IgD-negative memory B cell (primary cell): Measurements from ENCODE around the gene BAG5. TPM values are rescaled to one million over a fixed set of nuclear protein-coding genes. Genes with fewer than 3 reads are reported as not detected.
A peak's percentile ranks its signal among the peaks of the same experiment; 100 is the strongest.
"Not testable (repeated sequence)": the region's sequence is repeated elsewhere in the genome, so short reads cannot be mapped to it uniquely, and the experiment has no call there.

Experiments used
- H3K27ac Mint-ChIP-seq, 3 donors: one replicate each; pipeline ENCODE4 v1.8.0; 2020 to 2022; ENCODE audit warnings: mild to moderate bottlenecking in 3 of 3, mixed read lengths in 3 of 3, moderate library complexity in 1 of 3
- H3K27me3 Mint-ChIP-seq: one replicate; pipeline ENCODE4 v1.8.0; 2021; ENCODE audit warnings: mixed read lengths
- H3K36me3 Mint-ChIP-seq: one replicate; pipeline ENCODE4 v1.8.0; 2020; ENCODE audit warnings: mild to moderate bottlenecking, mixed read lengths
- H3K4me1 Mint-ChIP-seq, 3 donors: one replicate each; pipeline ENCODE4 v1.8.0; 2020 to 2022; ENCODE audit warnings: mixed read lengths in 3 of 3, mild to moderate bottlenecking in 1 of 3
- H3K4me3 Mint-ChIP-seq, 4 donors: one replicate each; pipeline ENCODE4 v1.8.0; 2020 to 2022; ENCODE audit warnings: mild to moderate bottlenecking in 4 of 4, mixed read lengths in 4 of 4, moderate library complexity in 3 of 4
- H3K9me3 Mint-ChIP-seq, 3 donors: one replicate each; pipeline ENCODE4 v1.8.0; 2020 to 2021; ENCODE audit warnings: mixed read lengths in 3 of 3, mild to moderate bottlenecking in 1 of 3
- polyA plus RNA-seq: library from polyadenylated mRNA; unstranded; fragments of 300-500 nt; fragmentation: Illumina TruSeq; gene quantifications from one replicate; pipeline ENCODE4 v1.2.3, GENCODE V29; 2021

The BAG5 gene
- polyA plus RNA-seq, 1 donor from 2014 or later: 42.1 TPM

DNA sequence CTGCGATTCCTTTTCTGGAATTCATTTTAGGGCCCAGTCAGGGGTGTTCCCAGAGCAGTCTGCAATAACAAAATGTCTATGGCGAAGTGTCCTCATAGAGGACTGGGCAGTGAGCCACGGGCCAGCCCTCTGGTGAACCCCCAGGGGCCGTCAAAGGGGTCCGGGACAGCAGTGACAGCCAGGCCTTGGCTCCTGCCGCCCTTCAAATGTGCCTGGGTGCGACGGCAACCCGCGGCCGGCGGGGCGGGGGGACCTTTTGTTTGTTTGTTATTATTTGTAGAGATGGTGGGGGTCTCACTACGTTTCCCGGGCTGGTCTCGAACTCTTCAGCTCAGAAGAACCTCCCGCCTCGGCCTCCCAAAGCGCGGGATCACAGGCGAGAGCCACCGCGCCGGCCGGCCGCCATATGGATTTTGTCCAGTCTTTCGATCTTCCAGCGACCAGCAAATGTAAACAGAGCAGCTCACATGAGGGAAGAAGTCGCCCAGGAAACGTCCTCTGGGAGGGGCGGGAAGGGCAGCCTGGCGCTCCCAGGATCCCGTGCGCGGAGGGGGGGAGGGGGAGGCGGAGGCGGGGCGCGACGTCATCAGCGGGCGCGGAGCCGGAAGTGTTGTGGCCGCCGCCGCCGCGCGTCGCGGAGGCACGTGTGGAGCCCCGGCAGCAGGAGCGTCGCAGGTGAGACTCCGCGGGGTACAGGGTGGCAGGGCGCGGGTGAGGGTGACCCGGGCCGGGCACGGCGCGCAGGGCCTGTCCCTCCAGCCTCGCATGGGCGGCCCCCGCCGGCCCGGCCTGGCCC lies 33.7 kb downstream of the BAG5 start, which contains the start of gene TRMT61A:
Gene TRMT61A (plus strand): TSS at position 610 of the 796 bp plus-strand sequence. CDS start 783 bp downstream, outside the sequence.
- H3K4me1 Mint-ChIP-seq: peaks cover 20 to 26% (median 24%) of the 10 kb centered on the region in 3 donors

DNA sequence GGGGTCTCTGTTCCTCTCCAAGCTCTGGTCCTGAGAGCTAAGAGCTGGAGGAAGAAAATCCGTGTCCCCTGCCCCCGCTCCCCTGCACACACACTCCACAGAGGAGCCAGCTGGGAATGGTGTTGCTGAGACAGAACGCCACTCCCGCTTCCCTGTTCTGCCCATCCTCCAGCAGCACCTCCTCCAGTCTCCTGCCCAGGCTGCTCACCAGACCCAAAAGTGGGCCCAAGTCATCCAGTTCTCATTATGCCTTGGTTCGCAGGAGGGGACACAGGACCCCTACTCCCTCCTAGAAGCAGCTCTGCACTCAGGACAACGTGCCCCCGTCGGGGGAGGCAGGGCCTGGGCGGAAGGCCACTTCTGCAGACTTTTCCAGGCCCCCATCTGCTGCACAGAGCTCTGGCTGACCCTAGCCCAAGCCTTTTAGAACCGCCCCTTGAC lies 34.3 kb downstream of the BAG5 start:
- peaks cover 20 to 29% (median 26%) of the 10 kb centered on the region in 3 donors for H3K4me1 Mint-ChIP-seq
- H3K27ac Mint-ChIP-seq: peak overlapping the region; percentile 85 to 94 (median 94)
- H3K9me3 Mint-ChIP-seq: no peaks in the 10 kb centered on the region

More for the DNA sequence above, 33.7 kb downstream of the BAG5 start, which contains the start of gene TRMT61A:
- Mint-ChIP-seq H3K36me3 (no peaks in the 10 kb centered on the region), H3K27me3 (no peaks in the 10 kb centered on the region), H3K4me3 (peak within 1 kb of the TSS; percentile 86 to 96 (median 92)), H3K27ac (peak within 1 kb of the TSS; percentile 85 to 97 (median 94)), H3K9me3 (no peaks in the 10 kb centered on the region)

DNA sequence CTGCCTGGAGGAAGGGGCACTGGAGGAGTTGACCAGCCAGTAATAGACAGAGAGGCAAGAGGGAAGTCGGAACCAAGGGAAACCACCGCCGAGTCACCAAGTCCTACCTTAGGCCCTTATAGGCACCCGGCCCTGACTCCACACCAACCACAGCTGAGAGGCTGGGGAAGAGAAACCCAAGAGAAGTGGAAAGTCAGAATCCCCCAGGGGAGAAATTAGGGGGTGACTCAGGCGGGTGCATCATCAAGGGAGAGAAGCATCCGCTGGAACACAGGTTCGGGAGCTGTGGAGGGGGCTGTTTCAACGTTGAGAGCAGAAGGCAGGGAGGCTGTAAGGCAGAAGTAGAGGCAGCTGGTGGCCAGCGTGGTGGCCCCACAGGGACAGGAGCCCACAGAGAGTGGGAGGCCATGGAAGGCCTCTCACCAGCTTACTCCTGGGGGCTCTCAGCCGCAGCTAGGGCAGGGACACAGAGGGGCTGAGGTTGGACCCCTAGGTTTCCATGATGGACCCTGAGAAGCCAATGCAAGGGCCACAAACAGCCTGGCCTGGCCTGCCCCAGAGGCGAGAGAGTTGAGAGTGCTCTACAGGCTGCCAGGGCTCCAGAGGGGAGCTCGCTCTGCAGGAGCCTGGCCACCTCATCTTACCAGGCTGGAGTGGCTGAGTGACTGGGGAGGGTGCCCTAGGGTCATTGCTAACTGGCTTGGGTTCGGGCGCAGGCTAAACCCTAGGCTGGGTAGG lies 34.9 kb downstream of the BAG5 start:
- Mint-ChIP-seq H3K9me3 (no peaks in the 10 kb centered on the region), H3K4me1 (peaks cover 20 to 29% (median 26%) of the 10 kb centered on the region in 3 donors), H3K4me3 (peak overlapping the region; percentile 35 to 86 (median 75))

More for the DNA sequence above, 34.3 kb downstream of the BAG5 start:
- Mint-ChIP-seq H3K27me3 (peaks cover 3% of the 10 kb centered on the region), H3K36me3 (no peaks in the 10 kb centered on the region), H3K4me3 (peak overlapping the region; percentile 86 to 96 (median 92))

DNA sequence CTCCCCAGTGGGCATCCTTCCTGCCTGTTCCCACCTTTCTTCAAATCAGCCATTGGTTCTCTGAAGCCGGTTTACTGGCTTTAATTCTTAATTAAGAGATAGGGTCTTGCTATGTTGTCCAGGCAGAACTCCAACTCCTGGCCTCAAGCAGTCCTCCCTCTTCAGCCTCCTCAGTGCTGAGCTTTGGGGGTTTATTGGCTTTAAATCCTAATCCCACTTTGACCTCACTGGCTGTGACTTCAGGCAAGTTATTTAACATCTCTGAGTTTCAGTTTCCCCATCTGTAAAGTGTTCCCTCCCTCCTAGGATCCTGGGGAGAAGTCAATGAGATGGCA lies 35.6 kb downstream of the BAG5 start:
- H3K27ac Mint-ChIP-seq: peak overlapping the region in 2 of 3 donors; percentile 85 to 94
- no peaks in the 10 kb centered on the region for H3K9me3 Mint-ChIP-seq
- peaks cover 4% of the 10 kb centered on the region for H3K27me3 Mint-ChIP-seq
- no peaks in the 10 kb centered on the region for H3K36me3 Mint-ChIP-seq
- peaks cover 20 to 29% (median 26%) of the 10 kb centered on the region in 3 donors for H3K4me1 Mint-ChIP-seq
- peak overlapping the region in 2 of 4 donors; percentile 72 to 86 for H3K4me3 Mint-ChIP-seq

More for the DNA sequence above, 34.9 kb downstream of the BAG5 start:
- Mint-ChIP-seq H3K36me3 (no peaks in the 10 kb centered on the region), H3K27me3 (peaks cover 3% of the 10 kb centered on the region), H3K27ac (peak overlapping the region; percentile 85 to 96 (median 94))

DNA sequence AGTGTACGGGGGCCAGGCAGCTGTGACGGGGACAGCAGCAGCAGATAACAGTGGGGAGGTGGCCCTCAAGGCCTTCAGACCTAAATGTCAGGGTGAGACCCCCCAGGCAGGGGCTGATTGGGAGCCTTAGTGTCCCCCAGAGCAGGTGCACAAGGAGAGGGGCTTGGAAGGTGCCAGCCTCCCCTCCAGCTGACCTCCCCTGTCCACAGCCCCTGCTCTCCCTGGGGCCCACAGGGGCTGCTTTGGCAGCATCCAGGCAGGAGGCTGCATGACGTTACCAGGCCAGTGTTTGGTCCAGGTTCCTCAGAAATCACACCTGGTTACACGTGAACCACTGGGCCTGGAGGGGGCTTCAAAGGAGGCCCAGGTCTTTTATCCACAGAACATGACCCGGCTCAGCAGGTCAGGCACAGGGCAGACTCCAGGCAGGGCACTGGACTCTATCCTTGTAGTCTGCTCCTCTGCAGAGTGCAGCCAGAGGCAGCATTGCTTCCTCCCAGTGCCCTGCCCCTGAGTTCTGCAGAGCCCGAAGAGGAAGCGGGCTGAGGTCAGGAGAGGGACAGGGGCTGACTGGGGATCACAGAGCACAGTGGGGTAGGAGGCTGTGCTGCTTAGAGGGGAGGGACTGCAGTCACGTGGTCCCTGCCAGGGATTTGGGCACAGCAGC lies 36.1 kb downstream of the BAG5 start:
- Mint-ChIP-seq H3K4me1 (peaks cover 19 to 29% (median 26%) of the 10 kb centered on the region in 3 donors), H3K36me3 (no peaks in the 10 kb centered on the region), H3K4me3 (peak overlapping the region in 1 of 4 donors; percentile 13), H3K9me3 (no peaks in the 10 kb centered on the region), H3K27me3 (peaks cover 4% of the 10 kb centered on the region), H3K27ac (peak overlapping the region in 1 of 3 donors; percentile 71)

DNA sequence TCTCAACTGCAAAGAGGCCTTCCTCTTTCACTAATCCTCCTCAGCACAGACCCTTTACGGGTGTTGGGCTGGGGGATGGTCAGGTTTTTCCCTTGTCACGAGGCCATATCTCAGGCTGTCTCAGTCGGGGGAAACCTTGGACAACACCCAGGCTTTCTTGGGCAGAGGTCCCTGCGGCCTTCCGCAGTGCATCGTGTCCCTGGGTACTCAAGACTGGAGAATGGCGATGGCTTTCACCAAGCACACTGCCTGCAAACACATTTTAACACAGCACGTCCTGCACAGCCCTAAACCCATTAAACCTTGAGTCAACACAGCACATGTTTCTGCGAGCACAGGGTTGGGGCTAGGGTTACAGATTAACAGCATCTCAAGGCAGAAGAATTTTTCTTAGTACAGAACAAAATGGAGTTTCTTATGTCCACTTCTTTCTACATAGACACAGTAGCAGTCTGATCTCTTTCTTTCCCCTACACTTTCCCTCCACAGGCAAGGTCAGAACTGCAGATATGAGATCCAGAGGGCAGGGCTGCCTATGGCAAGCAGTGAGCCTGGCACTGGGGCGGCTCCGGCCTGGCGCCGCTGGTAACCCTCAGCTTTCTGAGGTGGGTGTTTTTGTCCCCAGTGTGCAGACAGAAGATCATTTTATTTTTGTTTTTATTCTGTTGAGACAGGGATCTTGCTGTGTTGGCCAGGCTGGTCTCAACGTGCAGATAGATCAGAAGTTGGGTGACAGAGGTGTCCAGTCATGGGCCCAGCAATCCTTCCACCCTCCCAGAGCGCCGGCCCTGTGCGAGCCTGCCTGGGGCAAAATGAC lies 36.8 kb downstream of the BAG5 start:
- H3K4me3 Mint-ChIP-seq: peak overlapping the region in 1 of 4 donors; percentile 13
- not testable (repeated sequence) for H3K9me3 Mint-ChIP-seq, H3K36me3 Mint-ChIP-seq, H3K27me3 Mint-ChIP-seq
- peaks cover 19 to 29% (median 25%) of the 10 kb centered on the region in 3 donors for H3K4me1 Mint-ChIP-seq
- H3K27ac Mint-ChIP-seq: peak overlapping the region in 1 of 3 donors; percentile 71

DNA sequence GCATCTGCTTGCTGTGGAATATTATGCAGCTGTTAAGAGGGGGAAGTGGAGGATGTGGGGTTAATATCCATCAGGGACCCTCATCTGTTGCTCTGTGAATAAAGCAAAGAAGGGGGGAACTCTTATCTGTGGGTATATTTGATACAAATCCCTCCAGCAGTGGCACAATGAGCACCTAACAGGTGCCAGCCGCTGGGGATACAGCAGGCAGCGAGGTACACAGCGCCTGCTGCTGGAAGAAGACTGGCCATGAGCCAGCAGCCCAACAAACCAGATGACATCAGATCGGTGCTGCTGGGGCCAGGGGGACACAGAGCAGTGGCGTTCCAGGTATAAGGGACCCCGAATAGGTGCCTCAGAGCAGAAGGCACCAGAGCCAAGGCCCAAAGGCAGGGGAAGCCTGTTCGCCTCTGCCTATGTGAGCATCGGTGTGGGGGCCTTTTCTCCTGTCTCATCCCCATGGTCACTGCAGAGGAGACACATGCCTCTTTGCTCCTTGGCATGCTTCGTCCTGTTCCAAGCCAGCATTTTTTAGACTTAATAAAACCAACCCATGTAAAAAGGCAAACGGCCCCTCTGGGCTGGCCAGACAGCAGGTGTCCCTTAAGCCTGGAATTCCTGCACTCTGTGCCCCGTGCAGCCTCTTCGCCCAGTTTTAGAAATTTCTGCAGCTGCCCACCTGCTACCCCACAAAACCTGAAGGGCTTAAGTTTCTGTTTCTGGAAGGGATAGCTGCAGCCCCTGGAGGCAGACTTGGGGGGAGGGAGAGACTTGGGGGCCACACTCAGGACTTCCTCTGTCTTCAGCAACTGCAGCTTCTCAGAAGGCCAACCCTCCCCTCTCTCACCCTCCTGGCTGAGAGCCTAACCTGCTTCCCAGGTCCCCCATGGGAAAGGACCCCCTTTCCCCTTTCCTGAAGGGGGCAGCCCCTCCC lies 38.2 kb downstream of the BAG5 start:
- Mint-ChIP-seq H3K9me3 (no peaks in the 10 kb centered on the region), H3K27ac (peak overlapping the region in 2 of 3 donors; percentile 28 to 90), H3K27me3 (peaks cover 13% of the 10 kb centered on the region), H3K4me3 (peak overlapping the region in 3 of 4 donors; percentile 16 to 64 (median 52)), H3K4me1 (peaks cover 12 to 17% (median 16%) of the 10 kb centered on the region in 3 donors), H3K36me3 (no peaks in the 10 kb centered on the region)

DNA sequence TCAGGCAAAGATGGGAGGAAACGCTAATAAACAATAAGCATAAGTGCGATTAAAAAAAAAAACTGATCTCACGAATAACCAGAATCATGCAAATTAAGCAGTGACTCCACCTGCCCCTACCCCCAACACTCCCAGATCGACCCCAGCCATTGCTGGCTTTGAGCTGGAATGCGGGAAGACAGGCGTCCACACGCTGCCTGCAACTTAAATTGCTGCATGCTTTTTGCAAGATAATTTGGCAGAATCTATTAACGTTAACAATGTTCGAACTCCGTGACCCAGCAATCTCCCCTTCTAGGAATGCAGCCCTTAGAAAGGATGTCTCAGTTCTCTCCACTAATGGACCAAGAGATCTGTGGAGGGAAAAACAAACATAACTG lies 38.9 kb downstream of the BAG5 start:
- Mint-ChIP-seq H3K9me3 (no peaks in the 10 kb centered on the region), H3K4me1 (peaks cover 10 to 17% (median 16%) of the 10 kb centered on the region in 3 donors), H3K4me3 (peak overlapping the region; percentile 7 to 64 (median 24)), H3K27ac (peak overlapping the region in 1 of 3 donors; percentile 90), H3K27me3 (peaks cover 13% of the 10 kb centered on the region), H3K36me3 (no peaks in the 10 kb centered on the region)

DNA sequence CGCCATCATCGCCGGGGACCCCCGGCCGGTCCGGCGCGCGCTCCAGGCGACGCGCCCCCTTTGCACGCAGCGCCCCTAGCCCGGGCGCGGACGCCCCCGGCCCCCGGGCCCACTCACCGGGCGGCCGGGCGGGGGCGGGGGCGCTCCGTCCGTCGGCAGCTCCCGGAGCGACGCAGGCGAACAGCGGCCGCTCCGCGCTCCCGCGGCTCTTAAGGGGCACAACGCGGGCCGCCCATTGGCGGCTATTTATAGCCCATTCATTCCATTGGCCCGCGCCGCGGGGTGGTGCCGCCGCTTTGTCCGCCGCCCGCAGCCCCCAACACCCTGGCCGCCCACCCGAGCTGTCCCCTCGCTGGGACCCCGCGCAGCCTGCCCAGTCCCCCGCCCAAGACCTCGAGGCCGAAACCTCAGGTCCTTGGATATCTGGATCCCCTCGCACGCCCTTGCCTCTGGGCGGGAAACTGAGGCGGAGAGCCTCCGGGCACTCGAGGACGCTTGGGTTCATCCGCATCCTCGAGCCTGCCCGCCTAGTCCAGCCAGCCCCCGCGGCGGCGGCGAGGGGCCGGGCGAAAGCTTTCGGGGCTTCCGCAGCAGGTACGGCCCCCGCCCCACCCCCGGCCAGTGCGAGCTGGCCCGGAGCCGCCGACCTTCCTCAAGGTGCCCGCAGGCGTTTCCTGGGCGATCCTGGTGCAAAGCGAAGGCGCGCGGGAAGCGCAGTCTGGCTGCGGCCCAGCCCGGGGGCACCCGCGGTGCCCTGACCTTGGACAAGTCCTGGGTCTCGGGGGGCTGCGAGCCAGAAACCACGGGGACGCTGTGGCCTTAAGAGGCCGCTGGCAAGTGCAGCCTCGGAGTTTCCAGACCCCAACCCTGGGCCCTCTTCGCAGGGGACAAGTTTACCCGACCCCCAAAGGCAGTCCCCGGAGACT lies 39.5 kb downstream of the BAG5 start, which contains the start of gene CKB:
Gene CKB (minus strand): TSS at position 182 of the 926 bp plus-strand sequence. CDS start 337 bp downstream, outside the sequence.
- peak within 1 kb of the TSS; percentile 64 to 73 (median 68) for H3K4me3 Mint-ChIP-seq
- peaks cover 13% of the 10 kb centered on the region for H3K27me3 Mint-ChIP-seq
- no peaks in the 10 kb centered on the region for H3K9me3 Mint-ChIP-seq
- peaks cover 10 to 17% (median 11%) of the 10 kb centered on the region in 3 donors for H3K4me1 Mint-ChIP-seq
- no peaks in the 10 kb centered on the region for H3K36me3 Mint-ChIP-seq
- peak within 1 kb of the TSS in 1 of 3 donors; percentile 90 for H3K27ac Mint-ChIP-seq

DNA sequence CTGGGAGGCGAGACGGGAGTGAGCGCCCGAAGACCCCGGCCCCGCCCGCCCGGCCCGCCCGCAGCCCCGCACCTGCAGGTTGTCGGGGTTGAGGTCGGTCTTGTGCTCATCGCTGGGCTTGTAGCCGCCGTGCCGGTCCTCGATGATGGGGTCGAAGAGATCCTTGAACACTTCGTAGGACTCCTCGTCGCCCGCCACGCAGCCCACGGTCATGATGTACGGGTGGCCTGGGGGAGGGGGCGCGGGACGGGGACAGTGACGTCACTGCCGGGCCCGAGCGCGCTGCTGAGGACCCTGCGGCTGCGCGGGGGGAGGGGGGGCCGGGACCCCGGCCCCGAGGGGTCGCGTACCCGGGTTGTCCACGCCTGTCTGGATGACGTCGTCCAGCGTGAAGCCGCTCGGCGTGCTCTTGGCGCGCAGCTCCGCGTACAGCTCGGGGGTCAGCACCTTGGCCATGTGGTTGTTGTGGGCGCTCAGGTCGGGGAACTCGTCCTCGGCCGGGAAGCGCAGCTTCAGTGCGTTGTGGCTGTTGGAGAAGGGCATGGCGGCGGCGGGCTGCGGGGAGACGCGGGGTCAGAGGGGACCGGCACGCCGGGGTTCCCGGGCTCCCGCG lies 40.4 kb downstream of the BAG5 start:
- Mint-ChIP-seq H3K36me3 (no peaks in the 10 kb centered on the region), H3K4me3 (peak overlapping the region in 3 of 4 donors; percentile 65 to 73 (median 70)), H3K27ac (no peak overlapping the region), H3K27me3 (peaks cover 13% of the 10 kb centered on the region), H3K4me1 (peaks cover 3 to 11% (median 3%) of the 10 kb centered on the region in 3 donors), H3K9me3 (no peaks in the 10 kb centered on the region)

DNA sequence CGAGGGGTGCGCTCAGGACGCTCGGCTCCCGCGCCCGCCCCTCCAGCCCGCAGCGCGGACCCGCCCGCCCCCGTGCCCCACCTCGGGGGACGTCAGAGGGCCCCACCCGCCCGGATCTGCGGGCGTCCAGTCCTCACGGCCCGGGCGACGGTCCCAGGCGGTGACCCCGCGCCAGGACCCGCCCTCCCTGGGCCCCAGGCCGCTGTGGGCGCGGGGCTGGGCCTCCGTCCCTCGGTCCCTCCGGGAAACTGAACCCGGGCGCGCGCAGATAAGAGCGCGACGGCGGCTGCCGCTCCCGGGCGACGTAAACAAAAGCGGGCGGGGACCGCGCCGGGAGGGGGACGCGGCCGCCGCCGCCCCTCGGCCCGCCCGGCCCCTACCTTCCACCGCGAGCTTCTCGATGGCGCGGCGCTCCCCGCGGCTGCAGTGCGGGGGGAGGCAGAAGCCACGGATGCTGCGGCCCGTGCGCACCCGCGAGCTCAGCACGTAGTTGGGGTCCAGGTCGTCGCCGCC lies 41.0 kb downstream of the BAG5 start:
- H3K4me1 Mint-ChIP-seq: peaks cover 1 to 9% (median 1%) of the 10 kb centered on the region in 3 donors
- H3K36me3 Mint-ChIP-seq: no peaks in the 10 kb centered on the region
- peak overlapping the region in 3 of 4 donors; percentile 41 to 77 (median 70) for H3K4me3 Mint-ChIP-seq
- H3K27ac Mint-ChIP-seq: no peak overlapping the region
- H3K9me3 Mint-ChIP-seq: no peaks in the 10 kb centered on the region
- peaks cover 13% of the 10 kb centered on the region for H3K27me3 Mint-ChIP-seq
